CD4-positive, alpha-beta T cell (primary cell): ENCODE measurements around the gene CACNA1G. TPM values are rescaled to one million over a fixed set of nuclear protein-coding genes. Genes with fewer than 3 reads are reported as not detected.
A peak's percentile ranks its signal among the peaks of the same experiment; 100 is the strongest.

Source experiments
- ATAC-seq: fragments of 200-7000 bp; cut with Tn5 transposase; one replicate; pipeline ENCODE4 v1.10.0; 2022; ENCODE audit warnings: mild to moderate bottlenecking; ENCODE audit not compliant: poor library complexity
- CTCF ChIA-PET: fragments of 350-600 bp; sonication (Branson Sonifier 250); formaldehyde crosslinking; loops from one replicate; lab custom pipeline; 2021; ENCODE audit warnings: antibody characterized with exemption, inconsistent platforms; lab: Charles Lee
- POLR2A ChIA-PET: fragments of 350-600 bp; sonication (Branson Sonifier 250); formaldehyde crosslinking; loops from one replicate; lab custom pipeline; 2021; ENCODE audit warnings: antibody characterized with exemption, inconsistent platforms; lab: Charles Lee
- DNase-seq, 14 experiments: peaks; one replicate each; pipeline ENCODE4 v3.0.0-alpha.2; 2013 to 2020; ENCODE audit warnings: mixed read lengths in 2 of 14
- H3K27ac ChIP-seq, 2 donors: one replicate each; pipeline versions ENCODE4 v1.5.1 to v1.7.0; 2013; ENCODE audit warnings: low read length in 2 of 2, low read depth in 1 of 2, mild to moderate bottlenecking in 1 of 2
- H3K27me3 ChIP-seq, 2 experiments: 1 replicate in 1 of 2; 2 replicates in 1 of 2; pipeline versions ENCODE4 v1.6.1 to v1.7.0; 2013; ENCODE audit warnings: low read length in 2 of 2, control low read depth in 1 of 2, mild to moderate bottlenecking in 1 of 2, moderate library complexity in 1 of 2; ENCODE audit not compliant: insufficient read depth in 2 of 2, control insufficient read depth in 1 of 2
- H3K36me3 ChIP-seq: one replicate; pipeline ENCODE4 v1.6.1; 2013; ENCODE audit warnings: low read length, control low read depth; ENCODE audit not compliant: insufficient read depth
- H3K4me1 ChIP-seq: one replicate; pipeline ENCODE4 v1.6.1; 2013; ENCODE audit warnings: low read length, control low read depth; ENCODE audit not compliant: insufficient read depth
- H3K4me3 ChIP-seq: one replicate; pipeline ENCODE4 v1.5.1; 2013; ENCODE audit warnings: mild to moderate bottlenecking, low read length, moderate library complexity
- H3K9me3 ChIP-seq, 2 experiments: 1 replicate in 1 of 2; 2 replicates in 1 of 2; pipeline versions ENCODE4 v1.6.1 to v1.7.0; 2013; ENCODE audit warnings: low read length in 2 of 2, mild to moderate bottlenecking in 2 of 2, control low read depth in 1 of 2, moderate library complexity in 1 of 2; ENCODE audit not compliant: control insufficient read depth in 1 of 2, insufficient read depth in 1 of 2
- H3K27ac Mint-ChIP-seq: one replicate; pipeline ENCODE4 v1.8.0; 2020; ENCODE audit warnings: mixed read lengths
- H3K27me3 Mint-ChIP-seq: one replicate; pipeline ENCODE4 v1.8.0; 2021; ENCODE audit warnings: mixed read lengths
- H3K36me3 Mint-ChIP-seq: one replicate; pipeline ENCODE4 v1.8.0; 2021; ENCODE audit warnings: low read depth, mixed read lengths
- H3K4me1 Mint-ChIP-seq: one replicate; pipeline ENCODE4 v1.8.0; 2021; ENCODE audit warnings: low read depth, mixed read lengths
- H3K4me3 Mint-ChIP-seq: one replicate; pipeline ENCODE4 v1.8.0; 2020; ENCODE audit warnings: mild to moderate bottlenecking, mixed read lengths
- H3K9me3 Mint-ChIP-seq: one replicate; pipeline ENCODE4 v1.8.0; 2020; ENCODE audit warnings: mixed read lengths
- CTCF ChIP-seq: fragments of 200-600 bp; IDR thresholded peaks from one replicate; pipeline ENCODE4 v1.8.0; 2022; ENCODE audit warnings: antibody characterized with exemption, mild to moderate bottlenecking
- intact Hi-C, 2 experiments: fragments of 100-400 bp; cut with DNase I in 1 of 2; cut with micrococcal nuclease in 1 of 2; formaldehyde crosslinking; loops; one replicate each; pipeline versions ENCODE4 v1.15.1 to v1.9.0; 2023 to 2025; cut with DNase I, micrococcal nuclease
- total RNA-seq, 174 experiments: library from RNA in 2 of 174; stranded (reverse) in 2 of 174; gene quantifications; one replicate each; pipeline ENCODE4 v1.2.3 and lab custom pipeline; 2021 to 2026

CACNA1G gene
- total RNA-seq, 2 experiments from 2014 or later = not detected

- H3K27me3 ChIP-seq = peaks cover under 1 to 8% of the 10 kb centered on the region in 2 experiments
- no peak overlapping the region for H3K4me3 ChIP-seq
- POLR2A ChIA-PET = interaction anchor here (1.0 kb wide), 1 partner anchor 328 kb away, joined by 4 read pairs; no protein-coding TSS in a partner anchor
- no peak for ATAC-seq
- Mint-ChIP-seq H3K4me3 (peak overlapping the region; percentile 10), H3K36me3 (no peaks in the 10 kb centered on the region), H3K27ac (no peak overlapping the region), H3K9me3 (no peaks in the 10 kb centered on the region), H3K4me1 (peaks cover 9% of the 10 kb centered on the region), H3K27me3 (peaks cover 25% of the 10 kb centered on the region)
- intact Hi-C loops = no loop called here
- CTCF ChIA-PET = no interaction called here
- no peaks in the 10 kb centered on the region for H3K9me3 ChIP-seq
- H3K4me1 ChIP-seq = peaks cover 21% of the 10 kb centered on the region
- DNase-seq = no peak
- H3K27ac ChIP-seq = no peak overlapping the region
- no peaks in the 10 kb centered on the region for H3K36me3 ChIP-seq
- no peak for TF ChIP-seq CTCF
These were observed 21.7 kb upstream of the CACNA1G start for GRCh38 chr17:50538549-50539410.

DNA sequence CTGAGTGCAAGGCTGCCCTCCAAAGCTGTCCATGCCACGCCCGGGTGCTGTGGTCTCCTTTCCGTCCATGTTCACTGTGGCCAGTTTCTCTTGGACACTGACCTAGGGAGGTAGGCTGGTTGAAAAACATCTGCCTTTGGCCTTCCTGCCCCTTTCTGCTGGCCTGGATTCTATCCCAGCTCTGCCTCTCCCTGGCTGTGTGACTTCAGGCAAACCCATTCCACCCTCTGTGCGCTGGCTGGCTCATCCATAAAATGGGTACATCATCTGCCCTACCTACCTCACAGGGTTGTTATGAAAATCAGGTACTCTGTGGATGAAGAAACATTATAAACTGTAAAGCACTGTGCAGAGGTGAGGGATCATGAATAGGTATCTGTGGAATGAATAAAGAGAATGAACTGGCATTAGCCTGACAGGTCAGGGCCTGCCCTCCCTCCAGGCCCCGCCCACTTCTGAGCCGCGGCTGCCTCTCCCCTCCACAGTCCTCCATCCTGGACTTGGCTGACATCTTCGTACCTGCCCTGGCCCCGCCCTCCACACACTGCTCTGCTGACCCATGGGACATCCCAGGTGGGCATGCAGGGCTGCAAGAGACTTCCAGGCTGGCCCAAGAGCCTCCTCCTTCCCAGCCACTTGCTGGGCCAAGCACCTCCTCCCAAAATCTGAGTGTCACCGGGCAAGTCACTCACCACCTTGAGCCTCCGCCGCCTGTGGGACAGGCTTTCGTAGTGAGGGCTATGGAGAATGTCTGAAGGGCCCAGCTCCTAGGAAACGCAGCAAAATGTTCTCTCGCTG, 20.6 kb upstream of the CACNA1G start:
- H3K27ac Mint-ChIP-seq = no peak overlapping the region
- H3K9me3 ChIP-seq = no peaks in the 10 kb centered on the region
- CTCF ChIA-PET = no interaction called here
- no peak overlapping the region for H3K4me3 ChIP-seq
- intact Hi-C loops = loop anchor here in 1 of 2 experiments (10.0 kb wide), 1 partner anchor 55 kb away; no protein-coding TSS in a partner anchor
- no peaks in the 10 kb centered on the region for H3K9me3 Mint-ChIP-seq
- H3K4me1 ChIP-seq = peaks cover 19% of the 10 kb centered on the region
- DNase-seq (no peak), ATAC-seq (no peak)
- H3K27me3 Mint-ChIP-seq = peaks cover 21% of the 10 kb centered on the region
- no peak for TF ChIP-seq CTCF
- no peaks in the 10 kb centered on the region for H3K36me3 Mint-ChIP-seq
- H3K4me1 Mint-ChIP-seq = peaks cover 17% of the 10 kb centered on the region
- H3K27ac ChIP-seq = no peak overlapping the region
- H3K27me3 ChIP-seq = no peaks in the 10 kb centered on the region
- POLR2A ChIA-PET = interaction anchor here (1.0 kb wide), 1 partner anchor 327 kb away, joined by 4 read pairs; no protein-coding TSS in a partner anchor
- H3K4me3 Mint-ChIP-seq = peak overlapping the region; percentile 51
- H3K36me3 ChIP-seq = no peaks in the 10 kb centered on the region

- no peak for DNase-seq
- intact Hi-C loops = loop anchor here in 1 of 2 experiments (10.0 kb wide), 1 partner anchor 56 kb away; no protein-coding TSS in a partner anchor
- CTCF ChIA-PET = no interaction called here
- Mint-ChIP-seq H3K27me3 (peaks cover 13% of the 10 kb centered on the region), H3K4me3 (peak overlapping the region; percentile 73), H3K4me1 (peaks cover 17% of the 10 kb centered on the region), H3K27ac (no peak overlapping the region), H3K9me3 (no peaks in the 10 kb centered on the region), H3K36me3 (no peaks in the 10 kb centered on the region)
- no peak for TF ChIP-seq CTCF
- Histone ChIP-seq H3K9me3 (no peaks in the 10 kb centered on the region), H3K4me1 (peaks cover 19% of the 10 kb centered on the region), H3K27ac (no peak overlapping the region), H3K27me3 (no peaks in the 10 kb centered on the region), H3K4me3 (no peak overlapping the region), H3K36me3 (no peaks in the 10 kb centered on the region)
- no peak for ATAC-seq
- POLR2A ChIA-PET = interaction anchor here (1.1 to 1.3 kb wide), 2 partner anchors 8 to 178 kb away, joined by 3 read pairs; partner anchors contain the start of genes EPN3 and LUC7L3
These were observed 19.7 kb upstream of the CACNA1G start for GRCh38 chr17:50540560-50541401.
